WI38 (cell line): ENCODE data around the gene RGCC.

Experiments used
- H3K4me3 ChIP-seq: 2 replicates; pipeline ENCODE4 v1.5.1; 2011; ENCODE audit warnings: low read depth, mild to moderate bottlenecking, control low read depth, low read length
- TF ChIP-seq, protein P1 (sequence below): IDR thresholded peaks from 2 replicates; pipeline ENCODE4 v1.5.1; 2012; ENCODE audit warnings: low read depth, mild to moderate bottlenecking, control low read depth, low read length

The RGCC gene

DNA sequence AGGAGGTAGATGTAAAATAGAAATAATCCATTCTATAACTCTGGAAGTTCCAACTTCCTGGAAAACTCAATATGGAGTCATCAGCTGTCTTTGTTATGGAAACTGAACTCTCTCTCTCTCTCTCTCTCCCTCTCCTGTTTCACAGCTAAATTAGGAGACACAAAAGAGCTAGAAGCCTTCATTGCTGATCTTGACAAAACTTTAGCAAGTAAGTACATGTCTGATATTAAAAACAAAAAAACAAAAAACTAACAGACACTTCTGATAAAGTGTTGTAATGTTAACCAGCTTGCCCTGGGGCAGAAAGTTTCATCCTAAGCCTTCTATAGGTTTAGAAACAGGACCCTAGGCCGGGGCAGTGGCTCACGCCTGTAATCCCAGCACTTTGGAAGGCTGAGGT lies 11.3 kb downstream of the RGCC start:
- no peak overlapping the region for H3K4me3 ChIP-seq
- TF ChIP-seq, protein P1, sequence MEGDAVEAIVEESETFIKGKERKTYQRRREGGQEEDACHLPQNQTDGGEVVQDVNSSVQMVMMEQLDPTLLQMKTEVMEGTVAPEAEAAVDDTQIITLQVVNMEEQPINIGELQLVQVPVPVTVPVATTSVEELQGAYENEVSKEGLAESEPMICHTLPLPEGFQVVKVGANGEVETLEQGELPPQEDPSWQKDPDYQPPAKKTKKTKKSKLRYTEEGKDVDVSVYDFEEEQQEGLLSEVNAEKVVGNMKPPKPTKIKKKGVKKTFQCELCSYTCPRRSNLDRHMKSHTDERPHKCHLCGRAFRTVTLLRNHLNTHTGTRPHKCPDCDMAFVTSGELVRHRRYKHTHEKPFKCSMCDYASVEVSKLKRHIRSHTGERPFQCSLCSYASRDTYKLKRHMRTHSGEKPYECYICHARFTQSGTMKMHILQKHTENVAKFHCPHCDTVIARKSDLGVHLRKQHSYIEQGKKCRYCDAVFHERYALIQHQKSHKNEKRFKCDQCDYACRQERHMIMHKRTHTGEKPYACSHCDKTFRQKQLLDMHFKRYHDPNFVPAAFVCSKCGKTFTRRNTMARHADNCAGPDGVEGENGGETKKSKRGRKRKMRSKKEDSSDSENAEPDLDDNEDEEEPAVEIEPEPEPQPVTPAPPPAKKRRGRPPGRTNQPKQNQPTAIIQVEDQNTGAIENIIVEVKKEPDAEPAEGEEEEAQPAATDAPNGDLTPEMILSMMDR: no peak

DNA sequence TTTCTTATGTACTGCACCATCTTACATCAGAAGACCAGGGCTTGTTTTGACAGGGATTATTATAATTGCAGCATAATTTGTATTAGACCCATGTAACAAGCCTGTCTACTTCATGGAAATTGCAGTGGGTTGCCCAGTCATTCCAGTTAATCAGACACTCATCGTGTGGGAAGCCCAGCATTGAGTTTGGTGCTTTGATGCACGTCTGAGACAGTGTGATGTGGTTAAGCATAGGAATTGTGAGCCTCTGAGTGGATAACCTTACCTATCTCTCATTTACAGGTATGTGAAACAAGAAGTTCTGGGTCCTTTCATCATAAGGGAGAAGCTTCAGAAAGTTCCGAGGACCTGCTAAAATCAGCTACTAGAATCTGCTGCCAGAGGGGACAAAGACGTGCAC lies 12.8 kb downstream of the RGCC start:
- H3K4me3 ChIP-seq: no peak overlapping the region
- TF ChIP-seq, protein P1: no peak

DNA sequence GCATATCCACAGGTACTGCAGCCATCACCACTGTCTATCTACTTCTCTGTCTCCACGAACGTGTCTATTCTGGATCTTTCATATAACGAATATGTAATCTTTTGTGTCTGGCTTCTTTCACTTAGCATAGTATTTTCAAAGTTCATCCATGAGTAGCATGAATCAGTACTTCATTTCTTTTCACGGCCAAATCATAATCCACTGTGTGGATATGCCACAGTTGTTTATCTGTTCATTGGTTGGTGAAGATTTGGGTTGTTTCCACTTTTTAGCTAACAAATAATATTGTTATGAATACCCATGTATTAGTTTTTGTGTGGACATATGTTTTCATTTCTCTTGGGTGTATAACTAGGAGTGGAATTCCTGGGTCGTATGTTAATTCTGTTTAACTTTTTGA lies 14.4 kb downstream of the RGCC start:
- no peak overlapping the region for H3K4me3 ChIP-seq
- TF ChIP-seq, protein P1: no peak

DNA sequence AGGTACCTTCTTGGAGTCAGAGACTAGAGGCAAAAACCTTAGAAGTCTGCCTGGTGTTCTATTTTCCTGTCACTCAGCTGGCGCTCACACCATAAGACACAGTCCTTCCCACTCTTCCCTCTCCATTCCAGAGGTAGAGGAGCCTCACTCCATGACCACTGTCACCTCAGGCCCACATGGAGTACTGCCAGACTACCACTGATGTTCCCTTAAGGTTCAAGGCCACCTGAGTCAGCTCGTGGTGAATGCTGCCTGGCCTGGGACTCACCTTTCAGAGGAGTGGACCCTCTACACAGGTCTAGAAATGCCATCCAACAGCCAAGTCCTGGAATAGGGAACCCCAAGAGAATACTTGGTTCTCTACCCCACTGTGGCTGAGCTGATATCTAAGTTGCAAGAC lies 29.9 kb downstream of the RGCC start:
- TF ChIP-seq, protein P1: no peak
- no peak overlapping the region for H3K4me3 ChIP-seq

DNA sequence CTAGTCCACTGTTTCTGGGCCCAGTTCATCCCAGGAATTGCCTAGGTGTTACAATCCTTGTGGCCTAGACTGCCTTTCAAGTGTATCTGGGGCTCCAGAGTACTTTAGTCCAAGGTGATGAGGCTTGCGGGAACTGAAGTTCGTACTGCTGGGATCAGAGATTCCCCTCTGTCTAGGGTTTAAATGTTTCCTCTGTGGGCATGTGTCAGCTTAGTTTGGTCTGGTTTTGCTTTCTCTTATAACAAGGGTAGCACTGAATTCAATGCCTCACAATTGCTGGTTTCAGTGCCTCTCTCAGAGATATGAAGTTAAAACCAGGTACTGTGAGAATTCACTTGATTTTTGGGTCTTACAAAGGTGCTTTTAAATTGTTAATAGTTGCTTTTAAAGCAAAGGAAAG lies 30.8 kb downstream of the RGCC start:
- TF ChIP-seq, protein P1: no peak
- H3K4me3 ChIP-seq: no peak overlapping the region

DNA sequence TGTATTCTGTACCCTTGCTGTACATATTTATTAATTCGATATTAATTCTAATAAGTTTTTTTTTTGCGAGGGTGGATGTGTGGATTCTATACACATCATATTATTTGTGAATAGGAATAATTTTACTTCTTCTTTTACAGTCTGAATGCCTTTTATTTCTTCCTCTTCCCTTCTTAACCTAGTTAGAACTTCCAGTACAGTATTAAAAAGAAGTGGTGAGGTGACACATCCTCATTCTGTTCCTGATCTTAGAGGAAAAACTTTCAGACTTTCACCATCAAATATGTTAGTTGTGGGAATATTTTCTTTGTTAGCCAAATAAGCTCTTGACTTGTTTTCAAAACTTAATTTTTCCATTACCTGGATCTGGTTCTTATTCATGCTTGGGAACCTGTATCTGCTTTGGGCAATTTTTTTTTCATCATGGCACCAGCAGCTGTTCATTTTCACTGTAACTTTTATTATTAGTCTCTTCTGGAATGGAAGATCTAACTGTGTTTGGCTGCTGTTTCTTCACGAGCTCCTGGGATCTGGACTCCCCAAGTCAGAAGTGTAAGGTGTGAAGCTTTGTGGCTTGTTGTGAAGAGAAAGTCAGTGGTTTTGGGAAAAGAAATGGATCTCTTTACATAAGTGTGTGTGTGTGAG lies 33.1 kb downstream of the RGCC start:
- H3K4me3 ChIP-seq: no peak overlapping the region
- TF ChIP-seq, protein P1: no peak

DNA sequence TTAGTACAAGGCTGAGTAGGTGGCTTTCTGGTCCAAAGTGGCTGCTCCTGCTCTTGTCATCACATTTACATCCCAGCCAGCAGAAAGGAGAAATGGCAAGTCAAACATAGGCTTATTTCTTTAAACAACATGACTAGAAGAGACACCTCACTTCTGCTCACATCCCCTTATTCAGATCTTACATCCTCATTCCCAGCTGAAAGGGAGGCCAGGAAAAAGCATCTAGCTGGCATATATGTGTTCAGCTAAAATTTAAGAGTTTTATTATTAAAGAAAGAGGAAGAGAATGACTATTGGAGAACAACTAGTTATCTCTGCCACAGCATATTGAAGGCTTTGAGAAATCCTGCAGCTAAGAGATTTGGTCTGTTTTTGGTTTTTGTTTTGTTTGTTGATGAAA lies 34.1 kb downstream of the RGCC start:
- TF ChIP-seq, protein P1: no peak
- no peak overlapping the region for H3K4me3 ChIP-seq
